Adrenal gland (tissue), 12 donors: ENCODE results near the gene ZBTB14. TPM values are rescaled to one million over a fixed set of nuclear protein-coding genes. Genes with fewer than 3 reads are reported as not detected.
A peak's percentile ranks its signal among the peaks of the same experiment; 100 is the strongest.

Source experiments
- DNase-seq, 7 donors: peaks; one replicate each; pipeline ENCODE4 v3.0.0-alpha.2; 2019 to 2020
- H3K27ac ChIP-seq, 5 donors: fragments of 200-600 bp; sonication (generic) in 4 of 5; 1 replicate in 3 of 5; 2 replicates in 2 of 5; pipeline versions ENCODE4 v1.5.1 to v1.8.0; 2016 to 2020; ENCODE audit warnings: mild to moderate bottlenecking in 1 of 5
- H3K27me3 ChIP-seq: fragments of 200-600 bp; 2 replicates; pipeline ENCODE4 v1.8.0; 2021
- H3K36me3 ChIP-seq, 2 donors: fragments of 200-600 bp; replicated peaks in 1 of 2; 1 replicate in 1 of 2; 2 replicates in 1 of 2; pipeline versions ENCODE4 v1.5.1 to v1.8.0; 2018 to 2022
- H3K4me1 ChIP-seq, 2 donors: fragments of 200-600 bp; replicated peaks in 1 of 2; 1 replicate in 1 of 2; 2 replicates in 1 of 2; pipeline versions ENCODE4 v1.5.1 to v1.8.0; 2018 to 2021
- H3K4me3 ChIP-seq, 4 donors: fragments of 200-600 bp; sonication (generic) in 3 of 4; one replicate each; pipeline ENCODE4 v1.5.1; 2016 to 2018
- H3K9me3 ChIP-seq, 3 donors: fragments of 200-600 bp; sonication (generic) in 1 of 3; replicated peaks in 1 of 3; 1 replicate in 2 of 3; 2 replicates in 1 of 3; pipeline versions ENCODE4 v1.5.1 to v1.8.0; 2016 to 2021
- POLR2A ChIP-seq, 2 donors: fragments of 450-650 bp; IDR thresholded peaks; one replicate each; pipeline ENCODE4 v1.6.1; 2017; ENCODE audit warnings: antibody characterized with exemption in 2 of 2, mild to moderate bottlenecking in 2 of 2, moderate library complexity in 1 of 2
- WGBS, 4 donors: extraction: QIAGEN DNeasy Blood & Tissue Kit in 2 of 4; methylation state at CpG; one replicate each; pipeline versions ENCODE4 v1.1.5 to v1.1.7; 2013 to 2017; 5-methylcytosine and 5-hydroxymethylcytosine counted together
- intact Hi-C, 2 donors: fragments of 100-400 bp; cut with DNase I; formaldehyde crosslinking; loops; one replicate each; pipeline versions ENCODE4 v1.14.1 to v1.15.0; 2022 to 2023
- polyA plus RNA-seq, 3 donors: library from polyadenylated mRNA; stranded (reverse); fragments of 200-250 nt in 2 of 3; fragments of 350-450 nt in 1 of 3; fragmentation: Illumina TruSeq in 1 of 3; extraction: RNeasy Lipid Tissue Mini Kit (QIAGEN cat#74804) in 1 of 3; gene quantifications; one replicate each; pipeline ENCODE4 v1.2.3, GENCODE V29; 2013 to 2014
- total RNA-seq, 9 donors: library from RNA; depleted of rRNA in 4 of 9; stranded (reverse); fragments of >200 nt in 4 of 9; fragments of 120-200 nt in 1 of 9; fragmentation: NEBNext Ultra II Directional in 1 of 9; extraction: Animal tissue kit (Norgen Biotek cat#: 25700) in 1 of 9; gene quantifications; one replicate each; pipeline versions ENCODE4 v1.1.0 to v1.2.4, GENCODE V29; 2013 to 2023
- TF ChIP-seq, protein P1 (sequence below), 6 experiments: fragments of 450-650 bp in 4 of 6; fragments of 200-600 bp in 2 of 6; sonication (generic) in 1 of 6; IDR thresholded peaks; 1 replicate in 5 of 6; 2 replicates in 1 of 6; pipeline versions ENCODE4 v1.5.1 to v1.8.0; 2016 to 2021; ENCODE audit warnings: antibody characterized with exemption in 6 of 6, mild to moderate bottlenecking in 2 of 6, moderate library complexity in 1 of 6
- donor health status: healthy with polysubstance abuse.
- donor health status: Bipolar disorder and iron deficiency.
- donor health status: DM: yes; HTN: yes; CAD: no.
- donor health status: DM: no; HTN: no; CAD: no.
- donor health status: DM: no; HTN: no; CAD: no.
- donor health status: DM: yes; HTN: yes; CAD: no.

Gene ZBTB14
- total and polyA plus RNA-seq, 12 donors, result 5.9 to 16.4 (median 10.6) TPM

DNA sequence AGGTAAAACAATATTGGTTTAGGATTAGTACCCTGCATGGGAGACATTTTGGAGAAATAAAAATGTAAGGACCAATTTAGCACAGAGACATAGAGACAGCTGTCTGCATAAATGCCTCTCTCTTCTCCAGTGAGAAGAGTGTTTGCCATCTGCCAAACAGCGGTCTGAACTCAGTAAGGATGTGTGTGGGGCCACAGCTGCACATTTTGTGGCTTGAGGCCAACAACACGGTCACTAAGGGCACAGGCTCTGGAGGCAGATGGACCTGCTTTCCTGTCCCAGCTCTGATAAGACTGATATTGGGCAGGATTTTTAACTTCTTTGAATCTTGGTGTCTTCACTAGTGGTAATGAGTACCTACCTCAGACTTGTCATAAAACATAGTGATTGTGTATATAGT is 10.2 kb downstream of the ZBTB14 start:
- peak in 1 of 7 donors; percentile 65 for DNase-seq
- WGBS, 4 donors, result 19 to 68% (median 58%) methylated on average over 2 of the region's 2 CpGs
- H3K4me1 ChIP-seq, result peaks cover 0 to 8% of the 10 kb centered on the region in 2 donors
- no peak for TF ChIP-seq POLR2A (IDR thresholded peaks at IDR 0.05)
- TF ChIP-seq, protein P1, sequence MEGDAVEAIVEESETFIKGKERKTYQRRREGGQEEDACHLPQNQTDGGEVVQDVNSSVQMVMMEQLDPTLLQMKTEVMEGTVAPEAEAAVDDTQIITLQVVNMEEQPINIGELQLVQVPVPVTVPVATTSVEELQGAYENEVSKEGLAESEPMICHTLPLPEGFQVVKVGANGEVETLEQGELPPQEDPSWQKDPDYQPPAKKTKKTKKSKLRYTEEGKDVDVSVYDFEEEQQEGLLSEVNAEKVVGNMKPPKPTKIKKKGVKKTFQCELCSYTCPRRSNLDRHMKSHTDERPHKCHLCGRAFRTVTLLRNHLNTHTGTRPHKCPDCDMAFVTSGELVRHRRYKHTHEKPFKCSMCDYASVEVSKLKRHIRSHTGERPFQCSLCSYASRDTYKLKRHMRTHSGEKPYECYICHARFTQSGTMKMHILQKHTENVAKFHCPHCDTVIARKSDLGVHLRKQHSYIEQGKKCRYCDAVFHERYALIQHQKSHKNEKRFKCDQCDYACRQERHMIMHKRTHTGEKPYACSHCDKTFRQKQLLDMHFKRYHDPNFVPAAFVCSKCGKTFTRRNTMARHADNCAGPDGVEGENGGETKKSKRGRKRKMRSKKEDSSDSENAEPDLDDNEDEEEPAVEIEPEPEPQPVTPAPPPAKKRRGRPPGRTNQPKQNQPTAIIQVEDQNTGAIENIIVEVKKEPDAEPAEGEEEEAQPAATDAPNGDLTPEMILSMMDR (IDR thresholded peaks at IDR 0.05), result no peak
- H3K4me3 ChIP-seq, result no peak overlapping the region
- no peaks in the 10 kb centered on the region for H3K9me3 ChIP-seq
- no peaks in the 10 kb centered on the region for H3K27me3 ChIP-seq
- peaks cover 0 to under 1% of the 10 kb centered on the region in 2 donors for H3K36me3 ChIP-seq
- intact Hi-C loops, result no loop called here
- no peak overlapping the region for H3K27ac ChIP-seq

DNA sequence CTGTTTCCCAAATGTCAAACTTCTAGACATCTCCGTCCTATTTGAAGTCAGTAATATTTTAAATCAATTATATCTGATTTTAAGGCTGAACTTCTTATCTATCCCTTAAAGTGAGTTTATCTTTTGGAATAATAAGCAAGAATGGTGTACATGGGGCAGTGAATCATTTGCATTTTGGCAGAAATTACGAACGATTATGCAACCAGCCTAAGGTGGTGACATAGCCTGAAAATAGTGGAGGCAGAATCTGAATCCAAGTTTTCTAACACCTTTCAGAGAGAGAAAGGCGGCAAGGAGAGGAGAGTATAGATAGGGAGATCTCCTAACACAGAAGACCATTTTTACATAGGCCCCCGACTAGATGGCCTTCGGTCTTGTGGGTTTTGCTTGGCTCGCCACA is 10.7 kb downstream of the ZBTB14 start:
- 58 to 68% (median 63%) methylated on average over 7 of the region's 7 CpGs for WGBS, 4 donors
- Histone ChIP-seq H3K27me3 (no peaks in the 10 kb centered on the region), H3K36me3 (no peaks in the 10 kb centered on the region), H3K27ac (no peak overlapping the region), H3K9me3 (no peaks in the 10 kb centered on the region), H3K4me3 (no peak overlapping the region), H3K4me1 (peaks cover 0 to 8% of the 10 kb centered on the region in 2 donors)
- TF ChIP-seq, protein P1 (IDR thresholded peaks at IDR 0.05), result no peak
- no peak for TF ChIP-seq POLR2A (IDR thresholded peaks at IDR 0.05)
- intact Hi-C loops, result no loop called here
- DNase-seq, result no peak

DNA sequence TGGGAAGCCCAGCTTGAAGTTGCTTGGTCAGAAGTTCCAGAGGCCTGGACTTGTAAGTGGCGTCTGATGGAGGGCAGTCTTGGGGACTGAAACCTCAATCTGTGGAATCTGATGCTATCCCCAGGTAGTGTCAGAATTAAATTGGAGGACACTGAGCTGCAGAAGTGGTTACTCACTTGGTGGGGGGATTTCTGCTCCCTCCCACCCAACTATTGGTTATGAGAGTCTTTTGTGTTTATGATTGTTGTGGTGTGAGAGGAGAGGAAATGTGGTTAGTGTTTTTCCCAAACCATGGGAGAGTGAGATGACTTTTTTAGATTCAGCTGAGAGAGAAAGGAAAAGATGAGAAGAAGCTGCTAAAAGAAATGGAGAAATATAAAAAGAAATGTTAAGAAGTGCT is 12.8 kb downstream of the ZBTB14 start:
- H3K4me1 ChIP-seq, result peaks cover 0 to 8% of the 10 kb centered on the region in 2 donors
- H3K36me3 ChIP-seq, result no peaks in the 10 kb centered on the region
- no peak for DNase-seq
- no peaks in the 10 kb centered on the region for H3K9me3 ChIP-seq
- 80 to 100% (median 85%) methylated on average over 1 of the region's 1 CpG for WGBS, 4 donors
- no peaks in the 10 kb centered on the region for H3K27me3 ChIP-seq
- H3K4me3 ChIP-seq, result no peak overlapping the region
- TF ChIP-seq, protein P1 (IDR thresholded peaks at IDR 0.05), result no peak
- TF ChIP-seq POLR2A (IDR thresholded peaks at IDR 0.05), result no peak
- H3K27ac ChIP-seq, result no peak overlapping the region
- intact Hi-C loops, result no loop called here

- Histone ChIP-seq H3K4me3 (no peak overlapping the region), H3K9me3 (no peaks in the 10 kb centered on the region), H3K4me1 (no peaks in the 10 kb centered on the region), H3K27ac (no peak overlapping the region), H3K27me3 (no peaks in the 10 kb centered on the region), H3K36me3 (no peaks in the 10 kb centered on the region)
- no peak for DNase-seq
- intact Hi-C loops, result no loop called here
- TF ChIP-seq POLR2A (IDR thresholded peaks at IDR 0.05), result no peak
- TF ChIP-seq, protein P1 (IDR thresholded peaks at IDR 0.05), result no peak
- 21 to 41% (median 35%) methylated on average over 3 of the region's 3 CpGs for WGBS, 4 donors
These were observed 18.6 kb downstream of the ZBTB14 start for GRCh38 chr18:5276947-5277346.
